Stomach (tissue), 4 donors: Measurements from ENCODE around the gene PEX11B.

ENCODE experiments used
- CTCF ChIP-seq, 7 experiments: fragments of 450-650 bp in 4 of 7; fragments of 200-600 bp in 3 of 7; sonication (generic) in 3 of 7; IDR thresholded peaks; one replicate each; pipeline ENCODE4 v1.5.1; 2016 to 2019; ENCODE audit warnings: antibody characterized with exemption in 7 of 7, control low read depth in 2 of 7, mild to moderate bottlenecking in 1 of 7
- POLR2A ChIP-seq, 4 donors: fragments of 450-650 bp; IDR thresholded peaks; one replicate each; pipeline ENCODE4 v1.6.1; 2016; ENCODE audit warnings: antibody characterized with exemption in 4 of 4, control low read depth in 2 of 4, mild to moderate bottlenecking in 1 of 4, moderate library complexity in 1 of 4
- POLR2AphosphoS5 ChIP-seq, 3 donors: sonication (generic); formaldehyde crosslinking; IDR thresholded peaks; one replicate each; pipeline ENCODE4 v1.6.1; 2016; ENCODE audit warnings: antibody characterized with exemption in 3 of 3

- peak in 1 of 7 experiments; percentile 7 for TF ChIP-seq CTCF (IDR thresholded peaks at IDR 0.05)
- TF ChIP-seq POLR2A (IDR thresholded peaks at IDR 0.05): peak in 2 of 4 donors; percentile 34 to 54
- TF ChIP-seq POLR2AphosphoS5 (IDR thresholded peaks at IDR 0.05): peak; percentile 85 to 96 (median 93)
Measured at GRCh38 chr1:145957443-145958319, 39.2 kb upstream of the PEX11B start, which contains the start of gene LIX1L.
